HG03045 (cell line): ENCODE results near the gene CBY2.
"Not testable (repeated sequence)": the region's sequence is repeated elsewhere in the genome, so short reads cannot be mapped to it uniquely, and the experiment has no call there.

Experiments
- ATAC-seq: cut with Tn5 transposase; IDR thresholded peaks from one replicate; pipeline ENCODE4 v1.9.1; 2021; ENCODE audit warnings: mild to moderate bottlenecking, moderate library complexity; ENCODE audit not compliant: unreplicated experiment

CBY2 gene

DNA sequence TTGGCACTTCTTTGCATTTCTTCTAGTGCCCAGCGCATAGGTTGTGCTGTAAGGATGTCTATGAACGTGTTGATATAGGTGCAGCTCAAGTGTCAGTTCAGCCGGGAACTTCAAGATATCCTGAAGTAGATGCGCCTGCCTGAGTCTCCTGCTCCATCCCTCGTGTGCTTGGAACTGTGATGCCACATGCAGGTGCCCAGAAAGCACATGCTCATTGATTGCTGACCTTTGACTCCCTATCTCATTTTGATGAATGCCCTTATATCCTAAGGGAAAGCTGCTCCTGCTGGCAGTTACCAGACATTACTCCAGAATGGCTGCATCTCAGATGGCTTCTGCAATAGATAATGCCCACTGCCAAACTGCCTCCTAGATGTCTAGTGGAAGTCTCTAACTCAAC lies 40.9 kb downstream of the CBY2 start:
- no peak for ATAC-seq

DNA sequence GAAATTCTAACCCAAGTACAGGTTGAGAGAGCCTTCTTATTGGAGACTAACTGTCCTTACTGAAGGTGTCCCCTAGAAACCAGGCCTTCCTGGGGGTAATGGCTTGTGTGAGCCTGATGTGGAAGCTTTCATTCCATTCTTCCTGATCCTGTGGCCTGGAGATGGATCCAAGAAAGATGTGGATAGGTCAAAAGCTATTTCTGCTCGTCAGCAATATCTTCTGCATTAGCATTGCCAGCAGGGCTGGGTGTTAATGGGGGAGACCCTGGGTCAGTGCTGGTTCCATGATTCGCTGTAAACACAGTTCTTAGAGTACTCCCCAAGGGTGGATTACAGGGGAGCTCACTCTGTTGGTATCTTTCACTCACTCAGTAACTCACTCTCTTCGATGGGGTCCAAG lies 42.9 kb downstream of the CBY2 start:
- no peak for ATAC-seq

DNA sequence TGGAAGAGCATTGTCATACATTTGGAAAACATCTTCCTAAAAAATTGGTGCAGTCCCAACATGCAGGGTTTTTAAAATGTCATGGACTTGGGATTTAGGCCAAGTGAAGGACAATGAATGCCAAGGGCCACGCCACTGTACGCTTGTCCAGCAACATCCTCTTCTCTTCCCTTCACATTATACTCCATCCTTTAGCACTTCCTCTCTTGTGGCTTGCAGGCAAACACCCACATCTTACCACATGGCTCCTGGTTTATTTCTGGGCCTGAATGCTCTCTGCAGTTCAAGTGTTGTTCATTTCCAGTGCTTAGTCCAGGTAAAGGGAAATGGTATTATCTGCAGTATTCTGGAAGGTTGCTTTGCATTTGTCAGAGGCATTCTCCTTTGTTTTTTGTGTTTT lies 45.0 kb downstream of the CBY2 start:
- ATAC-seq: no peak

DNA sequence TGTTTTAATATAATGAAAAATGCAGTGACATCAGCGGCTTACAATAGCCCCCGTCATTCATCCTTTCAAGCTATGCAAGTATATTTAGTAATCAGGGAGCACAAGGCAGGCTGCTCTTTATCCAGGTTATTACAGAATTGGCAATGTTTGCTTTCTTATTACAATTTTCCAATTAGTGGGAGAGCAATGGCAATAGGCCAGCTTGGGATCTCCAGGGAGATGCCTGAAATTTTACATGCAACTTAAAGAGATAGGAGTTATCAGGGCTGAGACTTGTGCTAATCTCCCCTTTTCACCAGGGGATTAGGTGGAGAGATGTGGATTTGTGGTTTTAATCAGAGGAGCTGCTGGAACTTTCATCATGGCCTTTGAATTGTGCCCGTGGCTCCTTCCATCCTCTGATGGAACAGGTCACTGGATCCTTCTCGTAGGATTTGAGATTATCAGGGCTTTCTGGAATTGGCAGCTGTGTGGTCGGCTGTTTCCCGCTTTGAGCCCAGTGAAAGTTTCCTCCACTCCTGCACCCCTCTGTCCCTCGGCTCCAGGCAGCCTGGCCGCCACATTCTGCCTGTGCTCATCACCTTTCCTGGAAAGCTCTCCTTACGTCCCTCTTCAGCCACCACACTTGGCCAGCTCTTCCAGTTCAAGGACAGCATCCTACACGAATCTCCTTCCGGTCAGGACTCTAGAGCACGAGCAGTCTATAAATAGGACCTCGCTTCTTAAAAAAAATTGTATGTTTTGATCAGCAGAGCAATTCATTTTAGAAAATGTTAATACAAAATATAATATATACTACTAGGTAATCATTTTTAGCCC lies 47.0 kb downstream of the CBY2 start:
- no peak for ATAC-seq

DNA sequence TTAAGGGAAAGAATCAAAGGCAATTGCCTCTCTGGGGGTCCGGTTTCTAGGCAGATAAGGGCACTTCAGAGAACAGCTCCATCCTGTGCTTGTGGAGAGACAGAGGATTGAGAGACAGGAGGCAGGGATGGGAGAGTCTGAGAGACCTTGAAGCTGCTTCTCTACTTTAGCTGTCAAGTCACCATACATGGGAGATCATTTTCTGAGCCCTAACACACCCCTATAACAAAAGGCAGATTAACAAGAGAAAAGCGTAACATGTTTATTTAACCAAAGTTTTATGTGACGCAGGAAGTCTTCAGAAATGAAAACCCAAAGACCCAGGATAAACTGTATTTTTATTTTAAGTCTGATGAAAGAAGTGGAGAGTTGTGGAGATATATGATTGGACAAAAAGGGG lies 48.4 kb downstream of the CBY2 start:
- no peak for ATAC-seq

DNA sequence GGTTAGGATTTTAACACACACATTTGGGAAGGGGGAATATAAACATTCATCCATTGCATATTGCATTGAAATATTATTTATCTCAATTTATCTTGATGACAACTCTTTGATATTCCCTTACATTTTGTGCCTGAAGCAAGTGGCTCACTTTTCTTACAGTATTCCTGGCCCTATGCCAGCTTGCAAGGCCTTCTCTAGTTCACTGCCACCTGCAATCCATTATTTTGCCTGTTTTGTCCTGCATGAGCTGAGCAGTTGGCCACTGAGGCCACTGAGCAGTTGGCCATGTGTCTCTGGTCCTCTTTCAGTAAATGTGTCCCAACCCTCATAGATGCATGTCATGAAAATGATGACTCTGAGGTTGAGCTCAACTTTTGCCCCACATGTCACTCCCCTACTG lies 49.8 kb downstream of the CBY2 start:
- no peak for ATAC-seq

DNA sequence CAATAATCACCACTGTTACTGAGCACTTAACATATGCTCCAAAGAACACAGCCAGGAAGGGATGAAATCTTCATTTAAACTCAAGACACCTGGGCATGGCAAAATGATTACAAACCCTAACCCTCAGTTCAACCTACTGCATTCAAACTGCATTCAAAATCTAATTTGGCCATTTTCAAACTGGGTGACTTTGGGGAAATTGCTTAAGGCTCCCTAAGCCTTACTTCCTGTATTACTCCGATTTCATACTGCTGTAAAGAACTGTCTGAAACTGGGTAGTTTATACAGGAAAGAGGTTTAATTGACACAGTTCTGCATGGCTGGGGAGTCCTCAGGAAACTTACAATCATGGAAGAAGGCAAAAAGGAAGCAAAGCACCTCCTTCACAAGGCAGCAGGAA lies 50.4 kb downstream of the CBY2 start:
- ATAC-seq: no peak

DNA sequence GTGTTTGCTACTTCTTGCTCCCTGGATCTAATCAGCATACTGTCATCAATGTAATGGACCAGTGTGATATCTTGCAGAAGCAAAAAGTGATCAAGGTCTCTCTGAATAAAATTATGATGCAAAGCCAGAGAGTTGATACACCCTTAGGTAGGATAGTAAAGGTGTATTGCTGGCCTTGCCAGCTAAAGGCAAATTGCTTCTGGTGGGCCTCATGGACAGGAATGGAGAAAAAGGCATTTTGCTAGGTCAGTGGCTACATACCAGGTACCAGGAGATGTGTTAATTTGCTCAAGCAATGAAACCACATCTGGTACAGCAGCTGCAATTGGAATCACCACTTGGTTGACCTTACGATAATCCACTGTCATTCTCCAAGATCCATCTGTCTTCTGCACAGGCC lies 54.4 kb downstream of the CBY2 start:
- not testable (repeated sequence) for ATAC-seq

DNA sequence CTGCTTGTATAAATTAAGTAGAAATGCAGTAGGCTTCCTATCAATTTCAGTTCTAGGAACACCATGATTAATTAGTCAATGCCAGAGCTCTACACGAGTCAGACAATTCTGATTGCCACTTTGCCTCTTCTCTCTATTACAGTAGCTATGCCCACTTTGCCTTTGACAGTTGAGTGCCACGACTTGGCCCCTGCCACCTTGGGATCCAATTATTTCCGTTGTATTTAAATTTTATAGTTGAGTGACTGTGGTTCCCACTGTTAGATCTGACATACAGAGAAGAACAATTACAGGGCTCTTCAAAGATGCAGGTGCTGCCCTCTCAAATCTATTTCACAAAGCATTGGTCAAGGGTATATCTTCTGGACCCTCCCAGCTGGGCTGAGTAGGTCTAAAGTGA lies 55.5 kb downstream of the CBY2 start:
- ATAC-seq: not testable (repeated sequence)

DNA sequence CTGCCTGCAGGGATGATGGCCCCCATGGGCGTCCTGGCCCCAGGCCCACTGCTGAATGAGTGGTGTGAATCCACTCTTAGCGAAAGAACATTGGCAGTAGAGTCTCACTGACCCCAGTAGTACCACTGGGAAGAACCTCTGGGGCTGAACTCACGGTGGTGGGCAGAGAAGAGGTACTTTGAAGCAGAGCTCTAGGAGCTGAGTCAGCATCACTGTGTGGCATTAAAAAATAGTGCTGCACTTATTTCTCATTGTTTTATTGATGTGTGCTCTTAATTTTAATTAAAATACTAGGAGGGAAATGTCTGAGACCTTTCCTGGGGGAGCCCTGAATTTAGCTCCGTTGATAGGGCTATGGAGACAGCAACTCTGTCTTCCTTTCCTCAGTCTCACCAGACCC lies 61.3 kb downstream of the CBY2 start:
- ATAC-seq: no peak
